IMR-90 (cell line): ENCODE measurements around the gene PABPC1L. TPM values are rescaled to one million over a fixed set of nuclear protein-coding genes. Genes with fewer than 3 reads are reported as not detected.

Source experiments
- ATAC-seq: fragments of 200-7000 bp; cut with Tn5 transposase; 2 replicates; pipeline ENCODE4 v1.9.1; 2020; ENCODE audit warnings: low read depth, mild to moderate bottlenecking, moderate library complexity
- BruUV-seq: library from RNA; stranded (reverse); fragments of 400-500 nt; replicated peaks from 2 replicates; lab custom pipeline; 2021; lab: Mats Ljungman, UMichigan
- CTCF ChIA-PET: fragments of 300-600 bp; formaldehyde crosslinking; extraction: SDS; loops from one replicate; lab custom pipeline; 2021; ENCODE audit warnings: antibody characterized with exemption; lab: Yijun Ruan, JAX
- POLR2A ChIA-PET: fragments of 300-600 bp; sonication (Branson Sonifier 250); formaldehyde crosslinking; loops from one replicate; lab custom pipeline; 2022; ENCODE audit warnings: antibody characterized with exemption; ENCODE audit not compliant: unreplicated experiment; lab: Charles Lee
- DNase-seq: peaks from one replicate; pipeline ENCODE4 v3.0.0; 2013
- H2AFZ ChIP-seq: replicated peaks from 2 replicates; pipeline ENCODE3; 2013; ENCODE audit warnings: low read length, mild to moderate bottlenecking; ENCODE audit not compliant: poor library complexity
- H2AK5ac ChIP-seq: 2 replicates; pipeline ENCODE4 v1.6.1; 2013; ENCODE audit warnings: low read depth, low read length, inconsistent platforms
- H2AK9ac ChIP-seq: replicated peaks from 2 replicates; pipeline ENCODE3; 2013; ENCODE audit warnings: mild to moderate bottlenecking, low read depth, low read length, moderate library complexity; ENCODE audit not compliant: poor library complexity
- H2BK120ac ChIP-seq: 2 replicates; pipeline ENCODE4 v1.6.1; 2013; ENCODE audit warnings: low read depth, low read length, inconsistent platforms
- H2BK15ac ChIP-seq: 3 replicates; pipeline ENCODE4 v1.6.1; 2013; ENCODE audit warnings: low read depth, low read length, inconsistent platforms
- H2BK20ac ChIP-seq: 2 replicates; pipeline ENCODE4 v1.6.1; 2013; ENCODE audit warnings: low read depth, mild to moderate bottlenecking, inconsistent platforms, low read length, moderate library complexity
- H2BK5ac ChIP-seq: 2 replicates; pipeline ENCODE4 v1.6.1; 2013; ENCODE audit warnings: mild to moderate bottlenecking, low read depth, low read length, inconsistent platforms; ENCODE audit not compliant: poor library complexity, severe bottlenecking
- H3K14ac ChIP-seq: replicated peaks from 2 replicates; pipeline ENCODE4 v1.6.1; 2013; ENCODE audit warnings: low read depth, low read length, inconsistent platforms
- H3K18ac ChIP-seq: 2 replicates; pipeline ENCODE4 v1.6.1; 2013; ENCODE audit warnings: low read depth, low read length, control low read depth
- H3K23ac ChIP-seq: 2 replicates; pipeline ENCODE4 v1.6.1; 2013; ENCODE audit warnings: low read depth, low read length, inconsistent platforms
- H3K27ac ChIP-seq: 2 replicates; pipeline ENCODE4 v1.5.1; 2013; ENCODE audit warnings: mild to moderate bottlenecking, control low read depth, low read length; ENCODE audit not compliant: insufficient read depth
- H3K27me3 ChIP-seq: 2 replicates; pipeline ENCODE4 v1.6.1; 2013; ENCODE audit warnings: low read length; ENCODE audit not compliant: control insufficient read depth, insufficient read depth
- H3K36me3 ChIP-seq: 2 replicates; pipeline ENCODE4 v1.6.1; 2013; ENCODE audit warnings: low read length, mixed read lengths; ENCODE audit not compliant: control insufficient read depth, insufficient read depth
- H3K4ac ChIP-seq: 2 replicates; pipeline ENCODE4 v1.6.1; 2013; ENCODE audit warnings: low read depth, low read length, inconsistent platforms
- H3K4me1 ChIP-seq: 2 replicates; pipeline ENCODE4 v1.6.1; 2013; ENCODE audit warnings: low read length, mixed read lengths; ENCODE audit not compliant: control insufficient read depth, insufficient read depth
- H3K4me2 ChIP-seq: 2 replicates; pipeline ENCODE4 v1.6.1; 2013; ENCODE audit warnings: low read depth, mild to moderate bottlenecking, control low read depth, low read length, moderate library complexity
- H3K4me3 ChIP-seq: 2 replicates; pipeline ENCODE4 v1.5.1; 2013; ENCODE audit warnings: low read depth, mild to moderate bottlenecking, control low read depth, low read length, moderate library complexity; ENCODE audit not compliant: insufficient read depth
- H3K56ac ChIP-seq: 2 replicates; pipeline ENCODE4 v1.6.1; 2013; ENCODE audit warnings: low read length, inconsistent platforms; ENCODE audit not compliant: insufficient read depth; ENCODE audit errors: extremely low read depth
- H3K79me1 ChIP-seq, 2 experiments: 2 replicates each; pipeline ENCODE4 v1.6.1; 2013; ENCODE audit warnings: low read length in 2 of 2, inconsistent platforms in 1 of 2, low read depth in 1 of 2
- H3K9ac ChIP-seq: 2 replicates; pipeline ENCODE4 v1.6.1; 2013; ENCODE audit warnings: low read depth, low read length, control low read depth
- H3K9me1 ChIP-seq: 2 replicates; pipeline ENCODE4 v1.6.1; 2013; ENCODE audit warnings: low read length, inconsistent platforms; ENCODE audit not compliant: insufficient read depth
- H3K9me3 ChIP-seq: 2 replicates; pipeline ENCODE4 v1.6.1; 2013; ENCODE audit warnings: low read length; ENCODE audit not compliant: control insufficient read depth, insufficient read depth
- H4K20me1 ChIP-seq: 2 replicates; pipeline ENCODE4 v1.6.1; 2013; ENCODE audit warnings: low read length, inconsistent platforms; ENCODE audit not compliant: insufficient read depth
- H4K5ac ChIP-seq: 2 replicates; pipeline ENCODE4 v1.6.1; 2013; ENCODE audit warnings: mild to moderate bottlenecking, low read depth, low read length, control low read depth
- H4K8ac ChIP-seq, 2 experiments: 2 replicates each; pipeline ENCODE4 v1.6.1; 2013; ENCODE audit warnings: low read depth in 2 of 2, low read length in 2 of 2, control low read depth in 1 of 2, inconsistent platforms in 1 of 2
- H4K91ac ChIP-seq: 2 replicates; pipeline ENCODE4 v1.6.1; 2013; ENCODE audit warnings: low read depth, low read length, inconsistent platforms; ENCODE audit not compliant: insufficient read depth
- BHLHE40 ChIP-seq: fragments of 150-350 bp; IDR thresholded peaks from 2 replicates; pipeline ENCODE4 v1.6.1; 2016; ENCODE audit warnings: mild to moderate bottlenecking, low read depth, low read length
- CEBPB ChIP-seq: IDR thresholded peaks from 2 replicates; pipeline ENCODE4 v1.6.1; 2012; ENCODE audit warnings: low read depth, low read length, improper control_type of control experiment
- CHD1 ChIP-seq: IDR thresholded peaks from 2 replicates; pipeline ENCODE4 v1.6.1; 2012; ENCODE audit warnings: low read depth, low read length, improper control_type of control experiment
- FOS ChIP-seq: fragments of 150-350 bp; IDR thresholded peaks from 2 replicates; pipeline ENCODE4 v1.6.1; 2016; ENCODE audit warnings: low read depth, low read length
- MAFK ChIP-seq: IDR thresholded peaks from 2 replicates; pipeline ENCODE4 v1.6.1; 2012; ENCODE audit warnings: low read depth, low read length, improper control_type of control experiment
- MAZ ChIP-seq: IDR thresholded peaks from 2 replicates; pipeline ENCODE4 v1.6.1; 2012; ENCODE audit warnings: low read depth, mild to moderate bottlenecking, low read length, improper control_type of control experiment, moderate library complexity, borderline replicate concordance
- MXI1 ChIP-seq: IDR thresholded peaks from 2 replicates; pipeline ENCODE4 v1.6.1; 2012; ENCODE audit warnings: low read depth, mild to moderate bottlenecking, low read length, moderate library complexity, borderline replicate concordance
- NFE2L2 ChIP-seq: fragments of 150-350 bp; IDR thresholded peaks from 2 replicates; pipeline ENCODE4 v1.6.1; 2016; ENCODE audit warnings: low read depth, mild to moderate bottlenecking, low read length
- POLR2A ChIP-seq: IDR thresholded peaks from 2 replicates; pipeline ENCODE4 v1.6.1; 2012; ENCODE audit warnings: mild to moderate bottlenecking, low read depth, low read length
- RAD21 ChIP-seq: IDR thresholded peaks from 2 replicates; pipeline ENCODE4 v1.6.1; 2012; ENCODE audit warnings: low read length, improper control_type of control experiment
- RCOR1 ChIP-seq: IDR thresholded peaks from 2 replicates; pipeline ENCODE4 v1.6.1; 2012; ENCODE audit warnings: mild to moderate bottlenecking, low read length, improper control_type of control experiment; ENCODE audit not compliant: insufficient replicate concordance
- RFX5 ChIP-seq: IDR thresholded peaks from 2 replicates; pipeline ENCODE4 v1.8.0; 2012; ENCODE audit warnings: low read depth, mild to moderate bottlenecking, low read length, moderate library complexity
- SMC3 ChIP-seq: fragments of 150-350 bp; IDR thresholded peaks from 2 replicates; pipeline ENCODE4 v1.6.1; 2016; ENCODE audit warnings: low read depth, mild to moderate bottlenecking, antibody characterized with exemption, low read length, moderate library complexity
- WGBS, 2 experiments: methylation state at CpG; one replicate each; pipeline versions ENCODE4 v1.1.5 to v1.1.7; 2013; ENCODE audit warnings: missing lambda C conversion rate in 2 of 2; ENCODE audit not compliant: insufficient read length in 1 of 2; ENCODE audit errors: extremely low coverage in 2 of 2; 5-methylcytosine and 5-hydroxymethylcytosine counted together
- dilution Hi-C: fragments of 300-500 bp; cut with HindIII; formaldehyde crosslinking; loops from one replicate; pipeline ENCODE4 v1.14.3; 2018; ENCODE audit warnings: low sequenced_read_pairs; ENCODE audit not compliant: unreplicated experiment
- in situ Hi-C: fragments of 300-500 bp; cut with MboI; formaldehyde crosslinking; loops from 3 replicates; pipeline ENCODE4 v1.14.3; 2019; ENCODE audit warnings: low sequenced_read_pairs, inconsistent platforms, mixed read lengths
- intact Hi-C: fragments of 100-400 bp; cut with micrococcal nuclease; formaldehyde crosslinking; loops from 2 replicates; pipeline ENCODE4 v1.10.0; 2022
- polyA plus RNA-seq, 3 experiments: library from polyadenylated mRNA; depleted of rRNA; stranded (reverse); fragments of >200 nt; gene quantifications; 2 replicates each; pipeline ENCODE4 v1.2.3, GENCODE V29; 2012; ENCODE audit warnings: low replicate concordance in 1 of 3
- total RNA-seq: library from RNA; depleted of rRNA; stranded (reverse); fragments of >200 nt; gene quantifications from 2 replicates; pipeline ENCODE4 v1.2.3, GENCODE V29; 2012
- TF ChIP-seq, protein P1 (sequence below): conservative IDR thresholded peaks from 2 replicates; pipeline ENCODE4 v1.5.1; 2012; ENCODE audit warnings: mild to moderate bottlenecking, low read depth, low read length, improper control_type of control experiment
- TF ChIP-seq, protein P2 (sequence below): fragments of 150-350 bp; IDR thresholded peaks from 2 replicates; pipeline ENCODE4 v1.6.1; 2017; ENCODE audit warnings: mild to moderate bottlenecking, antibody characterized with exemption, low read length, low read depth
- TF ChIP-seq, protein P3 (sequence below): fragments of 150-350 bp; IDR thresholded peaks from 2 replicates; pipeline ENCODE4 v1.6.1; 2016; ENCODE audit warnings: low read depth, mild to moderate bottlenecking, low read length, moderate library complexity, borderline replicate concordance

Gene PABPC1L
- total and polyA plus RNA-seq, 2 of the 4 experiments (the other 2 are of a cell fraction) = 6.1 to 82.4 TPM

DNA sequence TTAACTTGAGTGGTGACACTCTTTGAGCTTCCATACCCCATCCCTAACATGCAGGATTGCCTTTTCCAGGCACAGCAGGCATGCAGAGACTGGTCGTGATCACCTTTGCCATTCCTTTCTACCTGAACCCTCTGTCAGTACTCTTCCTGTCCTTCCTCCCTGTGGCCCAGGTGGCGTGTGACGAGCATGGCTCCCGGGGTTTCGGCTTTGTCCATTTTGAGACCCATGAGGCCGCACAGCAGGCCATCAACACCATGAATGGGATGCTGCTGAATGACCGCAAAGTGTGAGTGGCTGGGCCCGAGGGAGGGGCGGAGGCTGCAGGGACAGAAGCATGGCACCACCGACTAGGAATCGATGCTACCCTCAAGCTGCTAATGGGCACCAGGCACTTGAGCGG lies 6.7 kb downstream of the PABPC1L start:
- H4K8ac ChIP-seq = no peak overlapping the region
- no peak overlapping the region for H2AK9ac ChIP-seq
- no peaks in the 10 kb centered on the region for H3K27me3 ChIP-seq
- H3K4me1 ChIP-seq = no peaks in the 10 kb centered on the region
- no peak overlapping the region for H4K91ac ChIP-seq
- no peak overlapping the region for H3K4ac ChIP-seq
- no peak for ATAC-seq
- no peak overlapping the region for H3K23ac ChIP-seq
- 91% methylated on average over 4 of the region's 12 CpGs; no CpG with 5 or more reads in 1 of the 2 experiments for WGBS, 2 experiments
- dilution Hi-C loops = no loop called here
- TF ChIP-seq MAFK = no peak
- TF ChIP-seq SMC3 = no peak
- TF ChIP-seq RFX5 = no peak
- TF ChIP-seq BHLHE40 = no peak
- no peak for TF ChIP-seq FOS
- TF ChIP-seq, protein P1, sequence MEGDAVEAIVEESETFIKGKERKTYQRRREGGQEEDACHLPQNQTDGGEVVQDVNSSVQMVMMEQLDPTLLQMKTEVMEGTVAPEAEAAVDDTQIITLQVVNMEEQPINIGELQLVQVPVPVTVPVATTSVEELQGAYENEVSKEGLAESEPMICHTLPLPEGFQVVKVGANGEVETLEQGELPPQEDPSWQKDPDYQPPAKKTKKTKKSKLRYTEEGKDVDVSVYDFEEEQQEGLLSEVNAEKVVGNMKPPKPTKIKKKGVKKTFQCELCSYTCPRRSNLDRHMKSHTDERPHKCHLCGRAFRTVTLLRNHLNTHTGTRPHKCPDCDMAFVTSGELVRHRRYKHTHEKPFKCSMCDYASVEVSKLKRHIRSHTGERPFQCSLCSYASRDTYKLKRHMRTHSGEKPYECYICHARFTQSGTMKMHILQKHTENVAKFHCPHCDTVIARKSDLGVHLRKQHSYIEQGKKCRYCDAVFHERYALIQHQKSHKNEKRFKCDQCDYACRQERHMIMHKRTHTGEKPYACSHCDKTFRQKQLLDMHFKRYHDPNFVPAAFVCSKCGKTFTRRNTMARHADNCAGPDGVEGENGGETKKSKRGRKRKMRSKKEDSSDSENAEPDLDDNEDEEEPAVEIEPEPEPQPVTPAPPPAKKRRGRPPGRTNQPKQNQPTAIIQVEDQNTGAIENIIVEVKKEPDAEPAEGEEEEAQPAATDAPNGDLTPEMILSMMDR = no peak
- no peak for TF ChIP-seq RAD21
- TF ChIP-seq, protein P2, sequence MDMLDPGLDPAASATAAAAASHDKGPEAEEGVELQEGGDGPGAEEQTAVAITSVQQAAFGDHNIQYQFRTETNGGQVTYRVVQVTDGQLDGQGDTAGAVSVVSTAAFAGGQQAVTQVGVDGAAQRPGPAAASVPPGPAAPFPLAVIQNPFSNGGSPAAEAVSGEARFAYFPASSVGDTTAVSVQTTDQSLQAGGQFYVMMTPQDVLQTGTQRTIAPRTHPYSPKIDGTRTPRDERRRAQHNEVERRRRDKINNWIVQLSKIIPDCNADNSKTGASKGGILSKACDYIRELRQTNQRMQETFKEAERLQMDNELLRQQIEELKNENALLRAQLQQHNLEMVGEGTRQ = no peak
- no peak for TF ChIP-seq CHD1
- no peak for TF ChIP-seq CEBPB
- TF ChIP-seq MXI1 = no peak
- no peak for TF ChIP-seq RCOR1
- TF ChIP-seq NFE2L2 = no peak
- TF ChIP-seq POLR2A = no peak
- TF ChIP-seq, protein P3, sequence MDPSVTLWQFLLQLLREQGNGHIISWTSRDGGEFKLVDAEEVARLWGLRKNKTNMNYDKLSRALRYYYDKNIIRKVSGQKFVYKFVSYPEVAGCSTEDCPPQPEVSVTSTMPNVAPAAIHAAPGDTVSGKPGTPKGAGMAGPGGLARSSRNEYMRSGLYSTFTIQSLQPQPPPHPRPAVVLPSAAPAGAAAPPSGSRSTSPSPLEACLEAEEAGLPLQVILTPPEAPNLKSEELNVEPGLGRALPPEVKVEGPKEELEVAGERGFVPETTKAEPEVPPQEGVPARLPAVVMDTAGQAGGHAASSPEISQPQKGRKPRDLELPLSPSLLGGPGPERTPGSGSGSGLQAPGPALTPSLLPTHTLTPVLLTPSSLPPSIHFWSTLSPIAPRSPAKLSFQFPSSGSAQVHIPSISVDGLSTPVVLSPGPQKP = no peak
- no peak for TF ChIP-seq MAZ
- intact Hi-C loops = no loop called here
- H2BK5ac ChIP-seq = no peak overlapping the region
- BruUV-seq = no TSS peak
- no peak overlapping the region for H2BK120ac ChIP-seq
- H4K5ac ChIP-seq = no peak overlapping the region
- H3K27ac ChIP-seq = no peak overlapping the region
- no peak overlapping the region for H3K56ac ChIP-seq
- H2BK20ac ChIP-seq = no peak overlapping the region
- no peak overlapping the region for H3K4me2 ChIP-seq
- peaks cover 7% of the 10 kb centered on the region; the same call in 1 of the 2 replicates for H3K9me1 ChIP-seq
- H3K14ac ChIP-seq = no peak overlapping the region
- H2AFZ ChIP-seq = no peak overlapping the region
- H3K4me3 ChIP-seq = no peak overlapping the region
- H3K36me3 ChIP-seq = peaks cover 28% of the 10 kb centered on the region
- no peaks in the 10 kb centered on the region for H3K9me3 ChIP-seq
- H2BK15ac ChIP-seq = no peak overlapping the region
- no peak overlapping the region for H2AK5ac ChIP-seq
- H4K20me1 ChIP-seq = no peaks in the 10 kb centered on the region
- in situ Hi-C loops = no loop called here
- H3K18ac ChIP-seq = no peak overlapping the region
- DNase-seq = no peak
- ChIA-PET POLR2A (no interaction called here), CTCF (no interaction called here)
- H3K79me1 ChIP-seq = peaks cover 0 to 2% of the 10 kb centered on the region in 2 experiments; a peak in 1 of 4 replicates
- H3K9ac ChIP-seq = no peak overlapping the region
